HFFc6 (cell line): Measurements from ENCODE around the gene XPC. TPM values are rescaled to one million over a fixed set of nuclear protein-coding genes. Genes with fewer than 3 reads are reported as not detected.
A peak's percentile ranks its signal among the peaks of the same experiment; 100 is the strongest.

ENCODE experiments used
- DNase-seq: peaks from one replicate; pipeline ENCODE4 v3.0.0-alpha.2; 2018
- H3K27ac Mint-ChIP-seq: 2 replicates; pipeline ENCODE4 v1.8.0; 2020; ENCODE audit warnings: mild to moderate bottlenecking, mixed read lengths
- H3K27me3 Mint-ChIP-seq: 2 replicates; pipeline ENCODE4 v1.8.0; 2021; ENCODE audit warnings: mild to moderate bottlenecking, moderate library complexity, mixed read lengths; ENCODE audit not compliant: insufficient read depth
- H3K36me3 Mint-ChIP-seq: 2 replicates; pipeline ENCODE4 v1.8.0; 2021; ENCODE audit warnings: low read depth, mixed read lengths
- H3K4me1 Mint-ChIP-seq: 2 replicates; pipeline ENCODE4 v1.8.0; 2020; ENCODE audit warnings: low read depth, mixed read lengths
- H3K4me3 Mint-ChIP-seq: 2 replicates; pipeline ENCODE4 v1.8.0; 2020; ENCODE audit warnings: mild to moderate bottlenecking, moderate library complexity, mixed read lengths
- H3K9me3 Mint-ChIP-seq: 2 replicates; pipeline ENCODE4 v1.8.0; 2020; ENCODE audit warnings: mild to moderate bottlenecking, mixed read lengths
- total RNA-seq, 6 experiments: library from RNA; stranded (reverse); fragmentation: NEBNext Ultra II Directional; extraction: Animal tissue kit (Norgen Biotek cat#: 25700); gene quantifications; 2 replicates in 1 of 6; 3 replicates in 5 of 6; pipeline ENCODE4 v1.2.3, GENCODE V29; 2021
- TF ChIP-seq, protein P1 (sequence below): fragments of 200-600 bp; sonication (generic); IDR thresholded peaks from 2 replicates; pipeline ENCODE4 v1.5.0; 2021; ENCODE audit warnings: antibody characterized with exemption, mild to moderate bottlenecking

The XPC gene
- total RNA-seq, 6 experiments from 2014 or later, result 38.7 to 40.3 (median 39.5) TPM

- H3K36me3 Mint-ChIP-seq, result peaks cover 19% of the 10 kb centered on the region
- peaks cover 51% of the 10 kb centered on the region for H3K4me1 Mint-ChIP-seq
- DNase-seq, result no peak
Observed at GRCh38 chr3:14179114-14179465, 689 bp upstream of the XPC start.

DNA sequence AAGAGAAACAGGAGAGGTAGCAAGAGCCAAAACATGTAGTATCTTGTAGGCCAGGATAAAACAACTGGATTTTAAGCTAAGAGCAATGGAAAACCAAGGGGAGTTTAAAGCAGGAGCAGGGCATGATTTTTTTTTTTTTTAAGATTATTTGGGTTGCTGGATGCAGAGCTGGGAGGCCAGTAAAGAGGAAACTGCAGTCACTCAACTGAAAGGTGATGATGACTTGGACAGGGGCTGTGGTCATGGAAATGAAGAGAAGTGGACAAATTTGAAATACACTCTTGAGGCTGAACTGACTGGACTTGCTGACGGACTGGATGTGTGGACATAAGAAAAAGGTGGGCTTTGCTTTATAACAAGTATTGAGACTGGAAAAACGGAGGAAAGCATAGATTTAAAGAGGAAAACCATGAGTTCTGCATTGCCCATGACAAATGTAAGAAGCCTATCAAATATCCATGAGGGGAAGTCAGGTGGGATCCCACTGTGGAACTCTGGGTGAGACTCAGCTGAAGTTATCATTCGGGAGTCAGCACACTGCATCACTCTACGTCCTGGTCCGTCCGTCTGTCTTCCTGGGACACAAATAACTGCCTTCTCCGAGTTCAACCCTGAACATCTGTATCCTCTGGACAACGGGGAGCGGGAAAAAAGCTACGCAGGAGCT lies 688 bp downstream of the XPC start:
- H3K36me3 Mint-ChIP-seq, result peaks cover 26% of the 10 kb centered on the region
- peak overlapping the region; percentile 93 for H3K4me3 Mint-ChIP-seq
- H3K9me3 Mint-ChIP-seq, result no peaks in the 10 kb centered on the region
- H3K27me3 Mint-ChIP-seq, result peaks cover 2% of the 10 kb centered on the region; the same call in 1 of the 2 replicates
- H3K4me1 Mint-ChIP-seq, result peaks cover 60% of the 10 kb centered on the region
- TF ChIP-seq, protein P1, sequence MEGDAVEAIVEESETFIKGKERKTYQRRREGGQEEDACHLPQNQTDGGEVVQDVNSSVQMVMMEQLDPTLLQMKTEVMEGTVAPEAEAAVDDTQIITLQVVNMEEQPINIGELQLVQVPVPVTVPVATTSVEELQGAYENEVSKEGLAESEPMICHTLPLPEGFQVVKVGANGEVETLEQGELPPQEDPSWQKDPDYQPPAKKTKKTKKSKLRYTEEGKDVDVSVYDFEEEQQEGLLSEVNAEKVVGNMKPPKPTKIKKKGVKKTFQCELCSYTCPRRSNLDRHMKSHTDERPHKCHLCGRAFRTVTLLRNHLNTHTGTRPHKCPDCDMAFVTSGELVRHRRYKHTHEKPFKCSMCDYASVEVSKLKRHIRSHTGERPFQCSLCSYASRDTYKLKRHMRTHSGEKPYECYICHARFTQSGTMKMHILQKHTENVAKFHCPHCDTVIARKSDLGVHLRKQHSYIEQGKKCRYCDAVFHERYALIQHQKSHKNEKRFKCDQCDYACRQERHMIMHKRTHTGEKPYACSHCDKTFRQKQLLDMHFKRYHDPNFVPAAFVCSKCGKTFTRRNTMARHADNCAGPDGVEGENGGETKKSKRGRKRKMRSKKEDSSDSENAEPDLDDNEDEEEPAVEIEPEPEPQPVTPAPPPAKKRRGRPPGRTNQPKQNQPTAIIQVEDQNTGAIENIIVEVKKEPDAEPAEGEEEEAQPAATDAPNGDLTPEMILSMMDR, result no peak
- H3K27ac Mint-ChIP-seq, result peak overlapping the region; percentile 90
- DNase-seq, result no peak

More at GRCh38 chr3:14179114-14179465, 689 bp upstream of the XPC start:
- no peaks in the 10 kb centered on the region for H3K9me3 Mint-ChIP-seq
- peak overlapping the region; percentile 90 for H3K27ac Mint-ChIP-seq
- TF ChIP-seq, protein P1, result no peak
- H3K27me3 Mint-ChIP-seq, result peaks cover 2% of the 10 kb centered on the region; the same call in 1 of the 2 replicates
- peak overlapping the region; percentile 93 for H3K4me3 Mint-ChIP-seq

DNA sequence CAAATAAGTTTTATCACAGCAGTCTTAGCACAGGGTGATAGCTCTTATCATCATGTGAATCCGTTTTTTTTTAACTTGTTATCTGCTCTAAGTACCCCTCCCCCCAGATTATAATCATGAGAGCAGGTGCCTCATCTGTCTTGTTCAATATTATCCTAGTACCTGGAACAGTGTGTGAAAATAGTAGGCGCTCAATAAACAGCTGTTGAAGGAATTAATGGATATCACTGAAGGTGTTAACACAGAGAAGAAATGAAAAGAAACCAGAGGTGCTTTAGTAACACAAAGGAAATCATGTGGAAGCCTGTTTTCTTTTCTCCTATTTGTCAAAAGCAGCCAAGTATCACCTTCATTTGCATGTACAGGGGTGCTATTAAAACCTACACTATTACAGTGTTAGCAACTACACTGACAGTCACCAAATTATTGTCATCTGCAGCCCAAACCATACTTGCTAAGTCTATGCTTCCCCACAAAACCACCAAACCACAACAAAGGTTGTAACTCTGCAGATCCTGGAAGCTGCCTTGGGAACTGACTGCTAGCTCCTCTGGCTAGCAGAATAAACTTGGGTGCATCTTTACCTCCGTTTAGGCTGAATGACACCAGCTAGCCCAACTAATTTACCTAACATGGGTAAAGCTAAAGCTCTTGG lies 2.9 kb downstream of the XPC start:
- TF ChIP-seq, protein P1, result no peak
- Mint-ChIP-seq H3K27ac (peak overlapping the region; percentile 56), H3K36me3 (peaks cover 42% of the 10 kb centered on the region), H3K9me3 (no peaks in the 10 kb centered on the region), H3K4me1 (peaks cover 82% of the 10 kb centered on the region), H3K27me3 (peaks cover 2% of the 10 kb centered on the region; the same call in 1 of the 2 replicates), H3K4me3 (peak overlapping the region; percentile 58)
- DNase-seq, result no peak

DNA sequence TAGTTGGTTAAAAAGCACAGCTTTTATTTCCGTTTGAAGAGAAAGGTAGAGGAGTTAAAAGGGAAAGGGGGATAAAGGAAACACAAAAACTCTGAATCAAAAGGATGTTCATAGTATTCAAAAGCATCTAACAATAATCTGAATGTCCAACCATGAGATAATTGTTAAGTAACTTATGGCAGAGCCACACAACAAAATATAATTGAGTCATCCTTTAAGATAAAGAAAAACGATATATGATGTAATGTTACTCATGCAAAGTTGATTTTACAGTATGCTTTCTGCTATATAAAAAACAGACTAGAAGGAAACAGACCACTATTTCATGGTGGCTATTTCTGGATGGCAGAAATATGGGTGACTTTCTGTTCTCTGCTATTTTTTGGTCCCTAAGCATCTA lies 3.9 kb downstream of the XPC start:
- TF ChIP-seq, protein P1, result no peak
- H3K4me3 Mint-ChIP-seq, result peak overlapping the region; percentile 52
- no peak for DNase-seq
- H3K36me3 Mint-ChIP-seq, result peaks cover 53% of the 10 kb centered on the region
- H3K27ac Mint-ChIP-seq, result peak overlapping the region; percentile 56
- H3K9me3 Mint-ChIP-seq, result no peaks in the 10 kb centered on the region
- H3K4me1 Mint-ChIP-seq, result peaks cover 87% of the 10 kb centered on the region
- H3K27me3 Mint-ChIP-seq, result peaks cover 2% of the 10 kb centered on the region; the same call in 1 of the 2 replicates

DNA sequence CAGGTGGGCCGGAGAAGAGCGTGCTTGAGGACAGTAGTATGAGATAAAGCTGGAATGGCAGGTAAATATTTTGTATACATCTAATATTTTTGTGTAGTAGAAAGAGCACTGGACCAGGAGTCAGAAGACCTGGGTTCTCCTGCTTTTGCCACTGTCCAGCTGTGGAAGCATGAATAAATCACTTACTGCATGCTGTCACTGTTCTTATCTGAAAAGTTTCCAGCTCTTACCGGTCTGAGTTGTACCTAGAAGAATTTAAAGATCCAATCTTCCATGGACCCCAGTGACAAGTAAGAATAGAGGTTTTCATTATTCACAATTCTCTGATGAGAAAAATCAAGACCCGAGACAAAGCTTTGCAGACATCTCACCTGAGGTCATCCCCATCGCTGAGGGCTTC lies 5.9 kb downstream of the XPC start:
- H3K36me3 Mint-ChIP-seq, result peaks cover 58% of the 10 kb centered on the region

More for the DNA sequence above, 5.9 kb downstream of the XPC start:
- no peaks in the 10 kb centered on the region for H3K9me3 Mint-ChIP-seq
- peaks cover 92% of the 10 kb centered on the region for H3K4me1 Mint-ChIP-seq
- no peak overlapping the region for H3K4me3 Mint-ChIP-seq
- no peak for DNase-seq
- peak overlapping the region; percentile 93 for H3K27ac Mint-ChIP-seq
- H3K27me3 Mint-ChIP-seq, result no peaks in the 10 kb centered on the region
- TF ChIP-seq, protein P1, result no peak
